Type B pancreatic cell (in vitro differentiated cells): ENCODE results near the gene MTMR11. TPM values are rescaled to one million over a fixed set of nuclear protein-coding genes. Genes with fewer than 3 reads are reported as not detected.

Source experiments
- DNase-seq: peaks from one replicate; pipeline ENCODE4 v3.0.0; 2021; ENCODE audit warnings: mixed read lengths; ENCODE audit not compliant: unreplicated experiment; ENCODE audit errors: extremely low spot score
- H3K27ac Mint-ChIP-seq: 2 replicates; pipeline ENCODE4 v1.8.0; 2021; ENCODE audit warnings: mild to moderate bottlenecking, mixed read lengths
- H3K27me3 Mint-ChIP-seq: 2 replicates; pipeline ENCODE4 v1.8.0; 2021; ENCODE audit warnings: mixed read lengths
- H3K36me3 Mint-ChIP-seq: 2 replicates; pipeline ENCODE4 v1.8.0; 2021; ENCODE audit warnings: mixed read lengths
- H3K4me1 Mint-ChIP-seq: one replicate; pipeline ENCODE4 v1.8.0; 2021; ENCODE audit warnings: mixed read lengths; ENCODE audit not compliant: unreplicated experiment
- H3K4me3 Mint-ChIP-seq: 2 replicates; pipeline ENCODE4 v1.8.0; 2021; ENCODE audit warnings: mild to moderate bottlenecking, mixed read lengths
- H3K9me3 Mint-ChIP-seq: 2 replicates; pipeline ENCODE4 v1.8.0; 2021; ENCODE audit warnings: mixed read lengths
- CTCF ChIP-seq: fragments of 200-600 bp; sonication (generic); conservative IDR thresholded peaks from 2 replicates; pipeline ENCODE4 v1.5.0; 2021; ENCODE audit warnings: antibody characterized with exemption, mild to moderate bottlenecking
- total RNA-seq: library from RNA; stranded (reverse); gene quantifications from 2 replicates; pipeline ENCODE4 v1.2.1, GENCODE V29; 2021; ENCODE audit warnings: low replicate concordance

Gene MTMR11
- total RNA-seq, 1 donor from 2014 or later: 21.0 TPM

- peak overlapping the region; percentile 22 for H3K4me3 Mint-ChIP-seq
- H3K27me3 Mint-ChIP-seq: no peaks in the 10 kb centered on the region
- peaks cover 29% of the 10 kb centered on the region for H3K4me1 Mint-ChIP-seq
- H3K9me3 Mint-ChIP-seq: no peaks in the 10 kb centered on the region
- H3K36me3 Mint-ChIP-seq: peaks cover 25% of the 10 kb centered on the region
- no peak for DNase-seq
- H3K27ac Mint-ChIP-seq: no peak overlapping the region
- TF ChIP-seq CTCF: no peak
Measured at GRCh38 chr1:149934356-149934755, 2.3 kb downstream of the MTMR11 start.

- no peaks in the 10 kb centered on the region for H3K27me3 Mint-ChIP-seq
- no peaks in the 10 kb centered on the region for H3K9me3 Mint-ChIP-seq
- no peak overlapping the region for H3K27ac Mint-ChIP-seq
- peaks cover 29% of the 10 kb centered on the region for H3K4me1 Mint-ChIP-seq
- peak overlapping the region; percentile 13 for H3K4me3 Mint-ChIP-seq
- TF ChIP-seq CTCF: no peak
- H3K36me3 Mint-ChIP-seq: peaks cover 25% of the 10 kb centered on the region
- no peak for DNase-seq
Measured at GRCh38 chr1:149933208-149933607, 3.5 kb downstream of the MTMR11 start.

- H3K36me3 Mint-ChIP-seq: peaks cover 25% of the 10 kb centered on the region
- H3K9me3 Mint-ChIP-seq: no peaks in the 10 kb centered on the region
- no peak overlapping the region for H3K4me3 Mint-ChIP-seq
- no peak for DNase-seq
- H3K4me1 Mint-ChIP-seq: peaks cover 24% of the 10 kb centered on the region
- no peaks in the 10 kb centered on the region for H3K27me3 Mint-ChIP-seq
- H3K27ac Mint-ChIP-seq: no peak overlapping the region
- TF ChIP-seq CTCF: no peak
Measured at GRCh38 chr1:149932474-149932873, 4.2 kb downstream of the MTMR11 start.

- H3K27me3 Mint-ChIP-seq: no peaks in the 10 kb centered on the region
- peaks cover 12% of the 10 kb centered on the region for H3K4me1 Mint-ChIP-seq
- peaks cover 28% of the 10 kb centered on the region for H3K36me3 Mint-ChIP-seq
- no peak for DNase-seq
- no peak for TF ChIP-seq CTCF
- no peaks in the 10 kb centered on the region for H3K9me3 Mint-ChIP-seq
- peak overlapping the region; percentile 17 for H3K27ac Mint-ChIP-seq
- no peak overlapping the region for H3K4me3 Mint-ChIP-seq
Measured at GRCh38 chr1:149931212-149931790, 5.4 kb downstream of the MTMR11 start.

- Mint-ChIP-seq H3K27ac (no peak overlapping the region), H3K36me3 (peaks cover 35% of the 10 kb centered on the region), H3K27me3 (no peaks in the 10 kb centered on the region), H3K9me3 (no peaks in the 10 kb centered on the region), H3K4me3 (no peak overlapping the region), H3K4me1 (peaks cover 13% of the 10 kb centered on the region)
- TF ChIP-seq CTCF: no peak
- DNase-seq: no peak
Measured at GRCh38 chr1:149929856-149930255, 6.8 kb downstream of the MTMR11 start.

GRCh38 chr1:149928401-149928724 is 8.3 kb downstream of the MTMR11 start:
- no peak for TF ChIP-seq CTCF
- Mint-ChIP-seq H3K4me1 (peaks cover 17% of the 10 kb centered on the region), H3K36me3 (peaks cover 43% of the 10 kb centered on the region), H3K9me3 (no peaks in the 10 kb centered on the region), H3K27me3 (no peaks in the 10 kb centered on the region), H3K4me3 (peak overlapping the region; percentile 99), H3K27ac (peak overlapping the region; percentile 97)
- DNase-seq: no peak
